ENCODE data around the gene DCLRE1A.

DNA sequence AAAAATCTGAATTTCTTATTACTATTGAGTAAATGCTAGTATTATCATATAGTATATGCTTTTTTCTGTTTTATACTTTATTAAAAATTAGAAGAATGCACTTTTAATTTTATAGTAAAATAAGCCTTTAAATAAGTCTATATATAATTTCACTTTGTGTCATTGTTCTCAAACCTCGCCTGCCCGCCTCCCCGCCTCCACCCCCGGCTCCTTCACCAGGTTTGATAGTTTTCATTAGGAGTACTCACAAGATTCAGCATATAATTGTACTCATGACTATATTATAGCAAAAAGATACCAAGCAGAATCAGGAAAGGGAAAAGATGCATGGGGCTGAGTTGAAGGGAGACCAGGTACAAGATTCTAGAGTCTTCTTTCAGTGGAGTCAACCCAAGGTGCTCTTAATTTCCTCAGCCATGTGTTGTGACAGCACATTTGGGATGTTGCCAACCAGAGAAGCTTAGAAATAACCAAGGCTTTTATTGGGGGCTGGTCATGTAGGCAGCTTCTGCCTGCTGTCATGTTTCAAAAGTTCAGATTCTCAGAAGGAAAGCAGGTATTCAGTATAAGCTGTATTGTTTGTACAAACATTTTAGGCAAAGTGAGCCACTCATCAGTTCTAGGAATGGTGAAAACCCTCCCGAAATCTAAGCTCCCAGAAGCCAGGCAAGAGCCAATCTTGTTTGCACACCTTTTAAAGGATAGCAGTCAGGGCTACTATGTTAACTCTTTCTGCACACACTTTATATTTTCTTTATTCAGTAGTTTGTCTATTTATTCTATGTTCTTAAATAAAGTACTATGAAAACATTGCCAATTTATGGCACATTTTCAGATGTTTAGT lies 12.9 kb upstream of the DCLRE1A start:
- TF ChIP-seq, protein P1, sequence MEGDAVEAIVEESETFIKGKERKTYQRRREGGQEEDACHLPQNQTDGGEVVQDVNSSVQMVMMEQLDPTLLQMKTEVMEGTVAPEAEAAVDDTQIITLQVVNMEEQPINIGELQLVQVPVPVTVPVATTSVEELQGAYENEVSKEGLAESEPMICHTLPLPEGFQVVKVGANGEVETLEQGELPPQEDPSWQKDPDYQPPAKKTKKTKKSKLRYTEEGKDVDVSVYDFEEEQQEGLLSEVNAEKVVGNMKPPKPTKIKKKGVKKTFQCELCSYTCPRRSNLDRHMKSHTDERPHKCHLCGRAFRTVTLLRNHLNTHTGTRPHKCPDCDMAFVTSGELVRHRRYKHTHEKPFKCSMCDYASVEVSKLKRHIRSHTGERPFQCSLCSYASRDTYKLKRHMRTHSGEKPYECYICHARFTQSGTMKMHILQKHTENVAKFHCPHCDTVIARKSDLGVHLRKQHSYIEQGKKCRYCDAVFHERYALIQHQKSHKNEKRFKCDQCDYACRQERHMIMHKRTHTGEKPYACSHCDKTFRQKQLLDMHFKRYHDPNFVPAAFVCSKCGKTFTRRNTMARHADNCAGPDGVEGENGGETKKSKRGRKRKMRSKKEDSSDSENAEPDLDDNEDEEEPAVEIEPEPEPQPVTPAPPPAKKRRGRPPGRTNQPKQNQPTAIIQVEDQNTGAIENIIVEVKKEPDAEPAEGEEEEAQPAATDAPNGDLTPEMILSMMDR (IDR thresholded peaks at IDR 0.05), result no peak
- TF ChIP-seq EP300 (IDR thresholded peaks at IDR 0.05) (no peak), POLR2A (IDR thresholded peaks at IDR 0.05) (no peak)

Data from tibial nerve (tissue), 4 donors.